Umbilical cord (tissue), 2 donors: ENCODE data around the gene IRAK3. TPM values are rescaled to one million over a fixed set of nuclear protein-coding genes. Genes with fewer than 3 reads are reported as not detected.
A peak's percentile ranks its signal among the peaks of the same experiment; 100 is the strongest.
"Not testable (repeated sequence)": the region's sequence is repeated elsewhere in the genome, so short reads cannot be mapped to it uniquely, and the experiment has no call there.

Source experiments
- DNase-seq: peaks from one replicate; pipeline ENCODE4 v3.0.0-alpha.2; 2015; ENCODE audit warnings: low spot score
- total RNA-seq: library from RNA; depleted of rRNA; stranded (reverse); fragments of >200 nt; gene quantifications from one replicate; pipeline ENCODE4 v1.2.3, GENCODE V29; 2014; ENCODE audit warnings: low replicate concordance; ENCODE audit not compliant: insufficient read depth

Gene IRAK3
- total RNA-seq, 1 donor from 2014 or later = 21.9 TPM

- DNase-seq = peak; percentile 96
Observed at GRCh38 chr12:66169221-66170170, 19.5 kb upstream of the IRAK3 start, which contains the start of gene TMBIM4. TMBIM4 (minus strand) TSS chr12:66169996; CDS start chr12:66169951, 45 bp downstream.

- no peak for DNase-seq
Observed at GRCh38 chr12:66170606-66171005, 18.4 kb upstream of the IRAK3 start.

- not testable (repeated sequence) for DNase-seq
Observed at GRCh38 chr12:66174391-66175325, 14.4 kb upstream of the IRAK3 start.

- DNase-seq = peak; percentile 49
Observed at GRCh38 chr12:66176105-66176900, 12.7 kb upstream of the IRAK3 start.

GRCh38 chr12:66182956-66183355, 6.1 kb upstream of the IRAK3 start:
- DNase-seq = no peak

GRCh38 chr12:66184822-66185221, 4.2 kb upstream of the IRAK3 start:
- not testable (repeated sequence) for DNase-seq

GRCh38 chr12:66187036-66187435, 2.0 kb upstream of the IRAK3 start:
- no peak for DNase-seq

GRCh38 chr12:66187821-66188220, 1.2 kb upstream of the IRAK3 start:
- DNase-seq = no peak

GRCh38 chr12:66189486-66189843, 451 bp downstream of the IRAK3 start:
- peak; percentile 29 for DNase-seq

- DNase-seq = no peak
Observed at GRCh38 chr12:66189889-66190288, 875 bp downstream of the IRAK3 start.

GRCh38 chr12:66190519-66191370, 1.7 kb downstream of the IRAK3 start:
- DNase-seq = no peak

GRCh38 chr12:66191547-66192126, 2.6 kb downstream of the IRAK3 start:
- DNase-seq = no peak

GRCh38 chr12:66194122-66194521, 5.1 kb downstream of the IRAK3 start:
- DNase-seq = no peak

GRCh38 chr12:66195242-66195641, 6.2 kb downstream of the IRAK3 start:
- no peak for DNase-seq

GRCh38 chr12:66196806-66197205, 7.8 kb downstream of the IRAK3 start:
- no peak for DNase-seq

- peak; percentile 44 for DNase-seq
Observed at GRCh38 chr12:66197495-66197921, 8.5 kb downstream of the IRAK3 start.

- no peak for DNase-seq
Observed at GRCh38 chr12:66199141-66199540, 10.1 kb downstream of the IRAK3 start.

GRCh38 chr12:66199831-66200509, 11.0 kb downstream of the IRAK3 start:
- no peak for DNase-seq

GRCh38 chr12:66203820-66204219, 14.8 kb downstream of the IRAK3 start:
- no peak for DNase-seq
